NK-92 (cell line): ENCODE measurements around the gene PKHD1.

ENCODE experiments used
- DNase-seq: peaks from one replicate; lab custom pipeline; 2025; ENCODE audit not compliant: unreplicated experiment; lab: John Stamatoyannopoulos, UW

PKHD1 gene

GRCh38 chr6:51813904-51814303, 273.5 kb downstream of the PKHD1 start:
- DNase-seq = no peak

- DNase-seq = no peak
These were observed 275.2 kb downstream of the PKHD1 start for GRCh38 chr6:51812231-51812630.

GRCh38 chr6:51805517-51805916, 281.9 kb downstream of the PKHD1 start:
- no peak for DNase-seq

DNA sequence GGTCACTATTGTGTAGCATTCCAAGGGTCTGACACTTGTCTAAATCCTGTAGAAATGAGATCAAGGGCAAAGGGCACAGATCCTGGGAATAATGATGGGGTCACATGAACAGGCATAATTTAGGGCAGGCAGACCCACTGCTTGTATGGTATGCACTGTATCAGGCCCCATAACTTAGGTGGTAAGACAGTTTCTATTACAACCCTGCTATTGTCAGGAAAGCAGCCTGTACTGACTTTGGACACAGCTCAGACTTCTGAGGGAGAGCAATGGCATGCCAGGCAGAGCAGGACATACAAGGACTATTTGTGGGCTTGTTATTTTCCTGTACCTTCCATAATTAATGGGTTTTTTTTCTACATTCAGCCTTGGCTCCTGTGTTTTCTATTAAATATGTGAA, 286.8 kb downstream of the PKHD1 start:
- DNase-seq = no peak

DNA sequence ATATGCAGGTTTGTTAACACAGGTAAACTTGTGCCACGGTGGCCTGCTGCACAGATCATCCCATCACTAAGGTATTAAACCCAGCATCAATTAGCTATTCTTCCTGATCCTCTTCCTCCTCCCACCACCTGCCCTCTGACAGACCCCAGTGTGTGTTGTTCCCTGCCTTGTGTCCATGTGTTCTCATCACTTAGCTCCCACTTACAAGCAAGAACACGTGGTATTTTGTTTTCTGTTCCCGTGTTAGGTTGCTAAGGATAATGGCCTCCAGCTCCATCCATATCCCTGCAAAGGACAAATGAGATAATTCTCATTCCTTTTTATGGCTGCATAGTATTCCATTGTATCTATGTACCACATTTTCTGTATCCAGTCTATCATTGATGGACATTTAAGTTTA, 294.0 kb downstream of the PKHD1 start:
- no peak for DNase-seq

- DNase-seq = no peak
These were observed 295.0 kb downstream of the PKHD1 start for GRCh38 chr6:51792273-51793030.

DNA sequence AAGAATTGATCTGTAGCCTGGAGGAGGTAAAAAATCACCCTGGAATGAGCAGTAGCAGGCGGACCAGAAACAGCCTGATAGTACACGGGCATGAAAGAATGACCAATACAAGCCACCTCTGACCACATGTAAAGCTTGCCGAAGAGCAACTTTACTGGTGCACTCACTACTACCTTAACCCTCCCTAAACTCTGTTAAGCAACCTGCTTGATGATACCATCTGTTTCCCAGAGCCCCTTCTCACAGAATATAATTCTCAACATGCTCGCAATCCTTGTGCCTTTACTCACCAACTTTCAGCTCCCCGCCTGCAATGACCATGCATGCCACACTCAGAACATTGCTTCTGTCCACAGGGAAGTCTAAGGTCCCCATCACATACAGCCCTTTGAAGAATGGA, 296.5 kb downstream of the PKHD1 start:
- DNase-seq = no peak

- no peak for DNase-seq
These were observed 299.3 kb downstream of the PKHD1 start for GRCh38 chr6:51788121-51788520.

DNA sequence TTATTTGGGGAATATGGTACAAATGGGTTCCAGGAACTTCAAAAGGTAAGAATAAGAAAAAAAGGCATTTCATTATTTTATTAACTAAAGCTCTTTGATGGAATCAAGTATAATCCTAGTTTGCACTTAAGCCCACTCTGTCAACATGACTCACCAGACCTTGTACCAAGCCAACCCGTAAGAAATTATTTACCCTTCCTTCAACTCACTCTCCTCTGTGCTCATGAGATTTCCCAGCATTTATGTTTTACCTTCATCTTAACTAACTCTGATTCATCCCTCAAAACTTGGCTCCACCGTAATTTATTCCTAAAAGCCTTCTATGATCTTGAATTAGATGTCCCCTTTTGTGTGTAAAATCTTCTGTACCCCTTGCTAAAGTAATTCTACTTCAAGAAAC, 308.7 kb downstream of the PKHD1 start:
- DNase-seq = no peak

DNA sequence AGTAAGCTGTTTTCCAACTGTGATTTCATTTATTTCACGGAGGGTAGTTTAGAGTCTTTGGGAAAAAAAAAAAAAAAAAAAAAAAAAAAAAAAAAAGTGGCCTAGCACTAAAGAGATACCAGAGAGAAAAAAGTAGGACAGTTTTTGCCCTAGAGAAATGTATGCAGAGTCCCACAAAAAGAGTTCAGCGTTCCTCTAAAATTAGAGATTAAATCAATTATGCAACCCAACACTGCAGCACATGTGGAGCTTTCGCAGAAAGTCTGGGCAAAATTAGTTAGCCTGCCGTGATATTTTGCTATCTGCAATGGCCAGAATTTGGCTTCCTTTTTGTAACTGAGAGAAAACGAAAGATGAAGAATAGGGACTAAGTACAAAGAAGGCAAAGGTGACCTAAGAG, 309.8 kb downstream of the PKHD1 start:
- no peak for DNase-seq

- no peak for DNase-seq
These were observed 311.2 kb downstream of the PKHD1 start for GRCh38 chr6:51775942-51776860.

DNA sequence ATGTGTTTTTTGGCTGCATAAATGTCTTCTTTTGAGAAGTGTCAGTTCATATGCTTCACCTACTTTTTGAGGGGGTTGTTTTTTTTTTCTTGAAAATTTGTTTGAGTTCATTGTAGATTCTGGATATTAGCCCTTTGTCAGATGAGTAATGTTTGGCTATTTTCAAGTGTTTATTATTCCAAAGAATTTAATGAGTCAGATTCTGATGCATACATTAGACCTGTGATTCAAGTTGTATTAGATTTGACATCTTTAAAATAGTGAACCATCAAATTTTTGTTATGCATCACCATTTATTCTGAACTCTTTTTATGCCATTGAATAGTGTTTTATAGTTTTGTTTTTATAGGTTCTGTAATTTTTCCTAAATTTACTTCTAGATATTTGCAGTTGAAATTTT, 319.3 kb downstream of the PKHD1 start:
- DNase-seq = no peak

DNA sequence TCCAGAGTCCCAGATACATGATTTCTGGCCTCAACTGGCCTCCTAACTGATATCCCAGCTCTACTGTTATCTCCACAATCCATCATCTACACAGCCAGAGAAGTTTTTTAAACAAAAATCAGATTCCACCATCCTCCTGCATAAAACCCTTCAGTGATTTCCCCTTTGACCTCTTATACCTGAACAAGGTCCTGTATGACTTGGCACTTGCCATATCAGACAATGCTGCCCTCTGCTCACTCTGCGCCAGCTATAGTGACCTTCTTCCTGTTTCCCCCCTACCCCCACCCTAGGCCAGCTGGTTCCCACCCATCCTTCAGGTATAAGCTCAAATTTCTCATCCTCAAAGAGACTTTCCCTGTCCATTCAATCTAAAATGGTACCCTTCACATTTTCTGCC, 322.2 kb downstream of the PKHD1 start:
- no peak for DNase-seq

DNA sequence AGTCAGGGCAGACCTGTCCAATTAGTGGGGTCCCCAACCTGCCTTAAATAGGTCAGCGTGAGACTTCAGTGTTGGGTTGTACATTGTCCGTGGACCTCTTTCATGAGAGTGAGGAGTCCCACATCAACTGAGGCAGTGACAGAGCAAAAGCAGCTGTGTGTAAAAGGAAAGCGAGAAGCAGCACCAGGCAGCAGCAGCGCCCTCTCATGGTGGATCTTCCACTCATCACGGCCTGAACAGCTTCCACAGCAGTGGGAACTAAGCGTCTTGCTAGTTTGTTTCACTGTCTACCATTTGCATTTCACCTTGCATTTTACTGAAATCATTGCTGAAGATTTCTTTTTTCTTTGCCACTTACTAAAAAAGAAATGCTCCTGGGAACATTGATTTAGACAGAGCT, 333.8 kb downstream of the PKHD1 start:
- DNase-seq = no peak

DNA sequence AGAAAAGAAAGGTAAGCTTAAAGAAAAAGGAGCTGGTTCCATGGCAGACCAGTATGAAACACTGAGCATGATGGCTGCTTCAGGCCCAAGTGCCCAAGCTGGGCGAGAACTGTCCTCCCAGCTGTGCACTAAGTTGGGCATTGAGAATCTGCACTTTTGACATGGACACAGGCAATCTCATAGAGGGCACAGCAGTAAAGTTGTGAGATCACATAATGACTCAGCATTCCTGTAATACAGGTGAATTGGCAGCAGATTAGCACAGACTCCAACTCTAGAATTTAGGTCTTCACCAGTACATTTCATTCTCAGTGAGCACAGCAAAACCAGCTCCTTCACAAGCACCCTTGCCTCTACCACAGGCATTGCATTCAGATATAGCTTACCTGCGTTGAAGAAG, 343.4 kb downstream of the PKHD1 start:
- DNase-seq = no peak

DNA sequence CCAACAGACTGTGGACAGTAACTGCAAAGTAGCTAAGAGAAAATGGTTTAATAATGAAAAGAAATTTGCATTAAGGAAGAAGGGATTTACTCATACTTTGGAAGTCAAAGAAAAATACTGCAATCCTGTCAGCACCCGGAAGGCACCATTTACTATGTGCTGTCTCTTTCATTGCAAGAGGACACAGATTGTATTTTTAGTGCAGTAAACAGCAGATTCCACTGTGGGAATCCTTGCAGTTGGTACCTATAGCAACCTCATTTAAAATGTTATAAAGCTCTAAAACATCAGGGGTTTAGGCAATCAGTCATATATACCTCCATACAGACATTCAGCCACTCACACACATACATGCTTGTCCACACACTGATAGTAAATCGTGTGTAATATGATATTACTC, 346.8 kb downstream of the PKHD1 start:
- no peak for DNase-seq

DNA sequence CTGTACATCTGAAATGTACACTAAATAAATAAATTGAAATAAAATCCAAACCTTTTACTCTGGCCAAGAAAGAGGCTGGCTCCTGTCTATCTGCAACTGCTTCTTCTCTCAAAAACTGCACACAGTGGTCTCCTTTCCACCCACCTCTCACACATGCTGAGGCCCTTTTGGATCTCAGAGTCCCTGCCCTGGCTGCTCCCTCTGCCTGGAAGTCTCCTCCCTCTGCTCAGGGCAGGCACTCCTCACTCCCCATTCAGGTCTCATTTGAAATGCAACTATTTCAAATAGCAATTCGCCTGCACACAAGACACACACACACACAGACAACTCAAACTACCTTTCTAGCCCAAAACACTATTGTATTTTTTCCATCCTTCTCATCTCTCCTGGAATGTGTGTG, 348.8 kb downstream of the PKHD1 start:
- DNase-seq = no peak

DNA sequence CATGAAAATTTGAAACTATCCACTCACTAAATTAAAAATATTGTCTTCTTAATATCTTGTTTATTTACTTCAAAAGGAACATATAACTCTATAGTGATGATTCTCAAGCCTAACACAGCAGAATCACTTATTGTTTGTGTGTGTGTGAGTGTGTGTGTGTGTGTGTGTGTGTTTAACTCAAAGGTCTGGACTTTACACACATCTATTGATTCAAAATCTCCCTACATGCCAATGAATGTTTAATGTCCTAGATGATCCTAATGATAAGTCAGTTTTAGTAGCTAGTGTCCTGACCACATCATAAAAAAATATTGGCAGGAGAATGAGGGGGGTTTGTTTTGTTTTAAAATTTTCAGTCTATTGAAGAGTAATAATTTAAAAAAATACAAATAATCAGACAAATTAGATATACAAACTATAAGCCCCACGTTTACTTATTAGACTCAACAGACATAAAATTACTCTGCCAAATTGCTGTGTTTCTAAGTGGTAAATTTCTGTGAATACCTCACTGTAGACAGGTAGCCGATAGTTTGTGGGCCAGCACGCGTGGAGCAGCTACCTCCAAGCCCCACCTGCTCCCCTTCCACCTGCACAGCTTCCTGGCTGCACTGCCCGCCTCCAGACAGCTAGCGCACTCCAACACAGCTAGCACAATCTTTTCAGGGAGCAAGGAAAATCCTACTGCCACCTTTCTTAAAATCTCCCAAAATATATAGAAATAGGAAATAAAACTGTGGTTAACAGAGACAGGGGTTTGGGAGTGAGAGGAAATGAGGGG, 349.6 kb downstream of the PKHD1 start:
- no peak for DNase-seq

DNA sequence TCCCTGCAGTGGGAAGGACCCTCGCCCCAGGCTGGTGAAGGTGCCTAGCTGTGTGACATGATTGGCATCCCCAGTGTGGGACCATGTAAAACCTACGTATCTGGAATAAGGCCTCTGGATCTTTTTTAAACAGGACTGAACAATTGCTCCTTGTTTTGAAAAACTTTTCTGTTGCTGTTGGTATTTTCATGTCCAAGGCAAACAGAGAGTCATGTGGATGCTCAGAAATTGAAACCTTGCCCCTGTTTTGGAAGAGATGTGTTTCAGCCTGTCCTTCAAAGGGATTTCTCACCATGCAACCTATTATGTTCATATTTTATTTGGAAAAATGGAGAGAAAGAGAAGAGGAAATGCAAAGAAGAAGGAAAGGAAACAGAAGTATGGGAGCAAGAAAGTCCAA, 362.3 kb downstream of the PKHD1 start:
- no peak for DNase-seq

DNA sequence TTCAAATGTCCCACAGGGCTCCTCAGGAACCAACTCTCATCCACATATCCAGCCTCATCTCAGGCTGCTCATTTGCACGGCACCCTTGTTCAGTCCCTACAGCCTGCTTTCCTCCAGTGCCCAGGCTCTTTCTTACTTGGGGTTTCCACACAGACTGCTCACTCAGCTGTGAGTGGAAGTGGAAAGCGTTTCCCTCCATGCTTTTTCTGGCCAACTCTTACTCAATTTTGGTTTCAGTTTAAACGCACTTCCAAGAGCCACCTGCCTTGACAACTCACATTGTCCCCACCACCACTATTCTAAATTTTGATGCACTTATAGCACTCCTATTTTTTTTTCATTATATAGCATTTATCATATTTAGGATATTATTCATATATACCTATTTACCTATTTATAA, 367.1 kb downstream of the PKHD1 start:
- DNase-seq = no peak

DNA sequence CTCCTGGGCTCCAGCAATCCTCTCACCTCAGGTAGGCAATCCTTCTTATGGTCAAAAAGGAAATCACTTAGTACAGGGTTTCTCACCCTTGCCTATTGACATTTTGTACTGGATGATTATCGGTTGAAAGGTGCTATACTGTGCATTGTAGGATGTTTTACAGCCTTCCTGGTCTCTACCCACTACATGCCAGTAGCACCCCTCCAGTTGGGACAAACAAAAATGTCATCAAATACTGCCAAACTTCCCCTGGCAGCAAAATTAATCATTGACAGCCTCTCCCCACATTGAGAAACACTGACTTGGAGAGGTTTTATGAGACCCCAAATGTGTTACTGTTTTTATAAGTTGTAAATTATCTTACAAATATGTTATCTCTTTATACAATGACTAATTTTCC, 368.1 kb downstream of the PKHD1 start:
- DNase-seq = no peak

GRCh38 chr6:51718533-51718932, 368.9 kb downstream of the PKHD1 start:
- DNase-seq = no peak
